NB4 (cell line): ENCODE results near the gene FAM184B.

Experiments used
- DNase-seq: peaks from one replicate; pipeline ENCODE4 v3.0.0; 2010; ENCODE audit warnings: low read depth
- H3K4me3 ChIP-seq: one replicate; pipeline ENCODE4 v1.5.1; 2011; ENCODE audit warnings: mild to moderate bottlenecking, low read depth, low read length, moderate library complexity
- CTCF ChIP-seq: IDR thresholded peaks from one replicate; pipeline ENCODE4 v1.5.1; 2012; ENCODE audit warnings: low read depth, low read length
- MAX ChIP-seq: IDR thresholded peaks from 2 replicates; pipeline ENCODE4 v1.6.1; 2011; ENCODE audit warnings: low read depth, low read length
- MYC ChIP-seq: IDR thresholded peaks from 2 replicates; pipeline ENCODE4 v1.6.1; 2011; ENCODE audit warnings: low read depth, low read length
- POLR2A ChIP-seq: IDR thresholded peaks from 2 replicates; pipeline ENCODE4 v1.6.1; 2011; ENCODE audit warnings: mild to moderate bottlenecking; ENCODE audit not compliant: insufficient read length; ENCODE audit errors: extremely low read depth

FAM184B gene

DNA sequence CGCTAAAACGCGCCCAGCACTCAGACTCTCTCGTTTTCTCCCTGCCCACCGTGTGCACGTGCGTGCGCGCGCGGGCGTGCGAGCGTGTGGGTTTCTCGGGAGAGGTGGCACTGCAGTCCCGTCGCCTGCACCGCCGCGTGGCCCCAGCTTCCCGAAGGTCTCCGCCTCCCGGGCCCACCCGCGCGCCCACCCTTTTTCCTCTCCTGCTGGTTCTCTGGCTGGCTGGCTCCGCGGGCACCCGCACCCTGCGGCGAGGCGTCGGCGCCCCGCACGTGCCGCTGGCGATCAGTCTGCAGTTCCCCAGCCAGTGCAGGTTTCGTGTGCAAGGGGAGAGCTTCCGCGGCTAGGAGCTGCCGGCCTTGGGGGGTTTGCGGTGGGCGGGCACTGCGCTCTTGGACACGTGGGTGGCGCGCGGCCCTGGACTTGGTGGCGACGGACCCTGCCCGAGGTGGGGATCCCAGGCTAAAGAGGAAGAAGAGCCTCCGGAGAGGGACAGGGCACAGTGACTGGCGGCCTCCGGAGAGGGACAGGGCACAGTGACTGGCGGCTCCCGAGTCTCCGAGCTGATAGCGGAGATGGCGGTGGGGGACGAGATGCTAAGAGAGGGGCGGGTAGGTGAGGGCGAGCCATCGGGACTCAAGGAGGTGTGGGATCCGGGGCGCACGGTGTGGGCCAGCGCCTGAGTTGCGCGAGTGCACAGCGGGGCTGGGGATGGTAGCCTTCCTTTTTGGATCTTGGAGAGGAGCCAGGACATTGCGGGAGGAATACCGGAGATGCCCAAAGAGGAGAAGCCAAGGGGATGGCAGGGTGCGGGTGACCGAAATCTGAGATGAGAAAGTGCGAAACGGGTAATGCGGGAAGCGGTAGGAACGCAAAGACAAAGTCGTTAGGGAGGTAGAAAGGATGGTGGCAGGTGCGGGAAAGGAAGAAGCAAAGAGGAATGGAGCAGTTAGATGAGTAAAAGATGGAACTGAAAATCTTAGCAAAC lies at the start of gene FAM184B:
Gene FAM184B, minus strand, starts transcription at position 322 of the 988 bp plus-strand sequence. CDS start 322 bp downstream, outside the sequence.
- H3K4me3 ChIP-seq: no peak within 1 kb of the TSS
- TF ChIP-seq CTCF (no peak), MAX (no peak), POLR2A (no peak), MYC (no peak)

DNA sequence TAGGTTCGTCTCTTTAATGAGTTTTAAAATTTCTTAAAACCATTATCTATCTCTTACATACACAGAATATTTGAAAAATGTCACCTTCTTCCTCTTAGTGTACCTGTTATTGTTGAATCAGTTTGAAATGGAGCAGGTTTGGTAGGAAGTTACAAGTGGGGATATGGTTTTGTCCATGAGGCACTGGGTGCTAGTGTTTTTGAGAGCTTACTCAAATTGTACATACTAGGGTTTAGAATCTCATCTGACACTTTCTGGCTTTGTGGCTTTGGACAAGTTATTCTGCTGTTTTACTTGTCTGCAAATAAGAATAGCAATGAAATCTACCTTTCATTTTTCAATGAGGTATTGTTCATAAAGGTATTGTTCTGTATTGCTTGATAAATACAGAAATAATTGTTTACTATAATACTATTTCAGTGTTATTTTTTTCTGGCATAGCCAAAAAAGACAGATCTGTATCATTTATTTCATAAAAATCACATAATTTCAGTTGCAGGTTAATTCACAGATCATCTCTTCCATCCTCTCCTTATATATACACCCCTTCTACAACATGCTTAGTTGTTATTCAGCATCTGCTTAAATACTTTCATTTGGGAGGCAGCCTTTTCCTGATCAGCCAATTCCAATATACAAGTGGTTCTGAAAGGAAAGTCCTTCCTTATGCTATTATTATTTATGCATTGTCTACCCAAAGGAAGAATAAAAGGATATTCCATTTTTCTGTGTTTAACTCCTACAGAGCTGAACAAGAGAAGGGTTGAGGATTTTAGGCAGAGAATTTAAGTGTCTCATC lies 42.6 kb upstream of the FAM184B start:
- no peak overlapping the region for H3K4me3 ChIP-seq
- TF ChIP-seq MYC (no peak), POLR2A (no peak), CTCF (no peak), MAX (no peak)
- DNase-seq: no peak

More for the DNA sequence above, at the start of gene FAM184B:
- DNase-seq: no peak

- peak; percentile 71 for DNase-seq
- TF ChIP-seq CTCF: peak; percentile 52
- TF ChIP-seq MAX: no peak
- TF ChIP-seq MYC: no peak
- no peak for TF ChIP-seq POLR2A
- H3K4me3 ChIP-seq: no peak overlapping the region
Measured at GRCh38 chr4:17817027-17817426, 35.6 kb upstream of the FAM184B start.

DNA sequence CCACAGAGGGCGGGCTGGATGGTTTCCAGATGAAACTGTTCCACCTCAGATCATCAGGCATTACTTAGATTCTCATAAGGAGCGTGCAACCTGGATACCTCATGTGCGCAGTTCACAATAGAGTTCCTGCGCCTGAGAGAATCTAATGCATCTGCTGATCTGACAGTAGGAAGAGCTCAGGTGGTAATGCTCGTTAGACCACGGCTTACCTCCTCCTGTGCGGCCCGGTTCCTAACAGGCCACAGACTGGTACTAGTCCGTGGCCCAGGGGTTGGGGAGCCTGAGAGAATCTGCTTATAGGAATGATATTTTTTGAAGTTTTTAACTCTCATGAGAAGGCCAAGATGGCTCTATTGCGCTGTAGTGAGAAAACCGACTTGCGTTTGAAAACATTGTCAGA lies 34.7 kb upstream of the FAM184B start:
- DNase-seq: no peak
- TF ChIP-seq POLR2A (no peak), MYC (no peak), MAX (no peak), CTCF (no peak)
- H3K4me3 ChIP-seq: no peak overlapping the region

- TF ChIP-seq CTCF (no peak), MYC (no peak), POLR2A (no peak), MAX (no peak)
- peak; percentile 62 for DNase-seq
- H3K4me3 ChIP-seq: peak overlapping the region; percentile 87
Measured at GRCh38 chr4:17814140-17814539, 32.7 kb upstream of the FAM184B start.
